Measurements from ENCODE around the gene CPNE8.

The CPNE8 gene

DNA sequence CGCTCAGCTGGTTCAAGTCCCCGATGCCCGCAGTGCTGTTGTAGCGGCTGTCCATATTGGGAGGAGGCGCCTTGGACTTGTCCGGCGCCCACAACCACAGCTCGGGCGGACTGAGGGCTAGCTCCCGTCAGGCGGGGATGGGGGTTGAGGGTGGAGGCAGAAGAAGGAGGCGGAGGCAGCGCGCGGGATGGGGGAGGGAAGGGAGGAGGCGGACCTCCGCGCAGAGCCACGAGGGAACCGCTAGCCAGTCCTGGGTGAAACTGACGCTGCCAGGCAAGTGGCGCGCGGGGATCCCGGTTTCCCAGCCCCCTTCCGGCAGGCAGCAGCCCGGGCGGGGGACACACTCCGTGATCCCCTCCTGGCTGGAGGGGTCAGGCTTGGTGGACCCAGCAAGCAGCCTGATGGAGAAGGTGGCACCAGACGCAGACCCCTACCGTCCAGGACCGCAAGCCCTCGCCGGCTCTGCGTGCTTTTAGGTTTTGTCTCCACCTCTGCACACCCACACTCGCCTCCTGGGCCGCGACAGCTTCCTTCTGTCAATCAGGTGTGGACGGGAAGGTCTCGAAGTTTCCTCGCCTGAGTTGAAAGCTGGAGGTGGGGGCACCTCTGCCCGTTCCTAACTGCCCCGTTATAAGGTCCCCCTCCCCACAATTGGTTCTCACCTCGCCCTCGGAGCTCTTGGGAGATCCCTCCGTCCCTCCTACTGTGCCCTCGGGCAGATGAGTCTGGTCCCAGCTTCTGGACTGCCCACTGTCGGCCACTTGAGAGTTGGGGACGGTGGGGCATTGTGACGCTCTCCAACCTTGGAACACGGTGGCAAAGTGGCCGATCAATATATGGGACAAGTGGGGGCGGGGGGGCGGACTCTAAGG is at the start of gene CPNE8:
Gene CPNE8 (minus strand): TSS at position 112 of the 872 bp plus-strand sequence. CDS start 57 bp downstream, at position 55.
- DNase-seq: peak in 12 of 14 donors; percentile 12 to 89 (median 56)

DNA sequence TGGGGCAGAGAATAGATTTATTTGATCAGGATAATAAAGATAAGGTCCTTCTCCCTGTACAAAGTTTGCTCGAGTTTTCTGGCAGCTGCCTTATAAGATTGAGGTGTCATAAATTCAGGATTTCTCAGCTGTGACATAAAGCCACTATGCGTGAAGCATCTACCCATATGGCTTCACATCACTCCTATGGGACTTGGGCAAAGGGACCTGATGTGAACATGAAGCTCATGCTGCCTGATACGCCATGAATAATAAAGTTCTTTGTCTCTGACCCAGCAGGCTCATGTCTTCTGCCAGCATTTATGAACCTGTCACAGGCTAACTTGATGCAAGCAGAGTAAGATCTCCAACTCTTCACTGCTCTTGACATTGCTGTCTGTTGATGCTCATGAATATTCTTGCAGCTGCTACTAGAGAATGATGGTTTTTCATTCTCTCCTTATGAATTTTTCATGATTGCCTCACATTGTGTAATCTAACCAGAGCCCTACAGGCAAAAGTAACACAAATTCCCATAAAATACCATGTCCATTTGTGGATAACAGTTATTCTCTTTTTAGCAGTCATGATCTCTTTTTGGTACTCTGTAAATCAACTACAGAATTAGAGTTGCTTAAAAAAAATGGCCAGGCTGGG is 49.0 kb upstream of the CPNE8 start:
- no peak for DNase-seq

DNA sequence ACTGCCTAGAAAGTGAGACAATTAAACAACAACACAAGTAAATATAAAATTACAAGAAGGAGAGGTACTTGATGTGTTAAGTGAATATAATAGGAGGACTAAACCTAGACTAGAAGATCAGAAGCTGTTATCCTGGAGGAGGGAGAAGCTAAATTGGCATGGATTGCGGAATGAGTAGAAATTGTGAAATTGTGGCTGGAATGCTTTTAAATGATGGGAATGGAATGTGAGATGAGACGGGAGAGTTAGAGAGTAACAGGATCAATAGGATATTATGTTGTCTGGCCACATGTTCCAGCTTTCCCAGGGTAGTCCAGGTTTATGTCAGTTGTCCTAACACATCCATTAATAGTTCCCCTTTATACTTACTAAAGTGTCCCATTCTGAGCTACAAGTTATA is 44.0 kb upstream of the CPNE8 start:
- no peak for DNase-seq

- no peak for DNase-seq
Measured at GRCh38 chr12:38934686-38935085, 29.3 kb upstream of the CPNE8 start.

DNA sequence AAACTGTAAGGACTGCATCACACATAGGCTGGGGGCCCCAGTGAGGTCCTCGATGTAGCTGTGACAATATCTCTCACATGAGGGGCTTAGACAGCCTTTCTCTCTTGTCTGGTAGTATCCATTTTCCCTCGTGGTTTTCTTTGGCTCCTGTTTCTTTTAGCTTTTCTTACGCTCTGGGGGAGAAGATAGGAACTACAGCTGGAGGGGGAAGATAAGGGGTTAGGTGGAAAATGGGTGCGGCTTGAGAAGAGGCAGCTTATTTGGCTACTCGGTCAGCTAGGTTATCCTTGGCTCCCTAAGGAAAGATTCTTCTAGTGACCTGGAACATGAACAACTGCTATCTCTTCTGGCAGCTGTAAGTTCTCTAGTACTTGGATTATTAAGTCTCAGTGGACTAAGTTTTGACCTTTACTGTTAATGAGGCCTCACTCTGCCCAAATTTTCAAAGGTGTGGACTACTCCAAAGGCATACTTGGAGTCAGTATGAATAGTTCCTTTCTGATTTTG is 28.7 kb upstream of the CPNE8 start:
- no peak for DNase-seq

DNA sequence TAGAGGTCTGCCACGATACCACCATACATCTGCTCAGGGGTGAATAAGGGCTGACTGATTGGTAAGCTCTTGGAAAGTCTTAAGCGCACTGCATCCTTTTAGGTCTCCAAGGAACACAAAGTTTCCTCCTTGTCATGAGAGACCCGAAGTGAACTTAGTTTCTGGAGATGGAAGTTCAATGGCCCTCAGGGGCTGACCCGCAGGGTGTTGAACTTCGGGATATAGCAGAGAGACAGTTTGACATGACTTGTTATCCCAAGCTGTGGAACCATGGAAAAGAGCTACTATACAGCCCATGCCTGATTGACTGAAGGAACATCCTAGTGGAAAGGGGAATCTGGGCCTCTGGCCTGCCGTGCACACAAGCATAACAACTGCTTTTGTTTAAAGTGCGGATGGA is 26.9 kb upstream of the CPNE8 start:
- DNase-seq: no peak

- no peak for DNase-seq
Measured at GRCh38 chr12:38931461-38931860, 26.1 kb upstream of the CPNE8 start.

- DNase-seq: no peak
Measured at GRCh38 chr12:38930990-38931389, 25.6 kb upstream of the CPNE8 start.

DNA sequence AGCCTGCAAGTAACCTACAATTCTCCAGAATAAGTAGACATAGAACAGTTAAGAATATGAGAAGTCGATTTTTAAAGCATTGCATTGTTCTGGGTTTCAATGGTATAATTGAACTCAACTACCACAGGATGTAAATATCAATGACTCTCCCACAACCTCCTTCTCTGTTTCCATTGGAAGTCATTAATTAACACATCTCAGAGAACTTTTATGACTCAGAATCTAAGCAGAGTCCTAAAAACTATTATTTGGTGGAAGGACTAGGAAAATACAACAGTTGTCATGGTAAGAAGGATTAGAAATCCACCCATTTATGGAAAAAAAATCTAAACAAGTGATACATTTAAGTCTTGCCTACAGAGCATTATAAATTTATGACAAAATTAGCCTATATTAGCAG is 21.1 kb upstream of the CPNE8 start:
- DNase-seq: no peak

- no peak for DNase-seq
Measured at GRCh38 chr12:38921025-38921677, 15.8 kb upstream of the CPNE8 start.

DNA sequence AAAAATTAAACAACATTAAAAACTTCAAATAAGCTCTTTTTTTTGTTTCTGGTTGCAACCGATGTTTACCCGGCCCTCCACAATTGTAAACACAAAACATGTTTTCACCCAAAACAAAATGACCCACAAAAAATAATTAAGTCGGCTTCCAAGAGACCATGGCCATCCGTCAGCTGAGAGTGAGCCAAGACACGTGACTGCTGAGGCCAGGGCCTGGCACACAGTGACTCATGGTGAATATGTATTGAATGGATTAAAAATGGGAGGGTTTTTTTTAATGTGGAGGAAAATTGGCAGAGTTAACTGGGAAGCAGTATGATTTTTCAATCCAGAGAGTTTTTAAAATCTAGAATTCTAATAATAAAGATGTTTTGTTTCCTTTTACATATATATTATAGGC is 13.8 kb upstream of the CPNE8 start:
- peak in 2 of 14 donors; percentile 20 to 25 for DNase-seq

GRCh38 chr12:38915429-38916182 is 10.2 kb upstream of the CPNE8 start:
- no peak for DNase-seq

- DNase-seq: no peak
Measured at GRCh38 chr12:38912116-38912515, 6.7 kb upstream of the CPNE8 start.

- no peak for DNase-seq
Measured at GRCh38 chr12:38911611-38912010, 6.2 kb upstream of the CPNE8 start.

DNA sequence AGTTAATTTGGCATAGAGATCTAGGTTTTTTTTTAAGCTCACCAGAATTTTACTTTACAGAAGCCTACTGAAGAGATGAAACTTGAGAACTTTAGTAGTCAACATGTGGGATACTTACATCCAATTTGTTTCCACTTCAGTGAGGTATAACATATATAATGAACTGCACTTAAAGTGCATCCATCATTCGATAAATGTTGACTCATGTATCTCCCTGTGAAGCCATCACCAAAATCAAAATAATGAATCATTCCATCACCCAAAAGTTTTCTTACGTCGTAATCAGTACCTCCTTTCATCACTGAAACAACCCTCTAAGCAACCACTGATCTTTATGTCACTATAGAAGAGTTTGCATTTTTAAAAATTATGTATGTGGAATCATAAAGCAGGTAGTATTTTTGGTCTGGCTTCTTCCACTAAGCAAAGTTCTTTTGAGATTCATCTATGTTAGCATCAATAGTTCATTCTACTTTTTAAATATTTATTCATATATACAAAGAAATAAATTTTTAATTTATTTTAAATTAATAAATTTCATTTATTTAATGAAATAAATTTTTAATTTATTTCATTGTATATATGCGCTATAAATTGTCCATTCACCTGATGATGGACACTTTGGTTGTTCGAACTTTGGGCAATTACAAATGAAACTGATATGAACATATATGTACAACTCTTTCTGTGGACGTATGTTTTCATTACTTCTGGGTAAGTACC is 2.0 kb upstream of the CPNE8 start:
- DNase-seq: no peak

- DNase-seq: peak in 12 of 14 donors; percentile 3 to 74 (median 56)
Measured at GRCh38 chr12:38906482-38907200, 1.2 kb upstream of the CPNE8 start.

- peak in 11 of 14 donors; percentile 21 to 89 (median 35) for DNase-seq
Measured at GRCh38 chr12:38904537-38905479, 583 bp downstream of the CPNE8 start.

GRCh38 chr12:38903596-38903995 is 1.8 kb downstream of the CPNE8 start:
- no peak for DNase-seq

DNA sequence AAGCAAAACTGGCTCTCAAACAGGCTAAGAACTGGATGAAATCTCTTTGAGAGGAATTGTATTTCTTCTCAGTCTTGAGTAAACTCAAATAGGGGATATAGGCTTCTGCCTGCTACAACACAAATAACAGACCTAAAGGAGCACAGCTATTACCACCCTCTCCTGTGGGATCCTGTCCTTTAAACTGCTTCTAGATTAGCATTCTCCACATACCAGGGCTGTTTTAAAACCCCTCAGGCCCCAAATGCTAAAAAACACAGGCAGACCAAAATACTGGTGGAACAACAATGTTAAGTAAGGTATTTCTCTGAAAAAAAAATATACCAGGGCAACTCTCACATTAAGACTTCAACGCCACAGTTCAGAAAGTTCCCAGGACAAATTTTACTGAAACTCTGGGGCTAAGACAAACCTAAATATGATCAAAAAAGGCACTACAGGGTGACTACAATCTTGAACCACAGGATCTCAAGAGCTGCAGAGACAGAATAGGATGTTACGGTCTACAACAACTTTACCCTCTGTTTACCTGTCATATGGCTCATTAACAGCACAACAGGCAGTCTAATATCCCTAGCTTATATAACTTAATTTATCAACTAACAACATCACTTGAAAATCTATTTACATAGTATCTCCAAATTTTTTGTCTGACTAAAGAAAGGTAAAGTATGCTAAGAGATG is 7.2 kb downstream of the CPNE8 start:
- no peak for DNase-seq

Data from C1 segment of cervical spinal cord (tissue), 14 donors.